ENCODE measurements around the gene PDZRN4. TPM values are rescaled to one million over a fixed set of nuclear protein-coding genes. Genes with fewer than 3 reads are reported as not detected.

Gene PDZRN4
- total and polyA plus RNA-seq, 2 of the 4 experiments (the other 2 are of a cell fraction) = not detected

GRCh38 chr12:41468341-41468740 lies 280.2 kb downstream of the PDZRN4 start:
- dilution Hi-C loops (cut with HindIII; ENCODE audit: low sequenced_read_pairs, unreplicated experiment) = no loop called here
- no peak overlapping the region for H2AK5ac ChIP-seq (ENCODE audit: low read depth, low read length)
- no peak overlapping the region for H3K4me2 ChIP-seq (ENCODE audit: low read depth, low read length)
- ATAC-seq (ENCODE audit: low read depth) (no peak), DNase-seq (no peak)
- no peak overlapping the region for H4K91ac ChIP-seq (ENCODE audit: insufficient read depth, low read depth, low read length)
- no peaks in the 10 kb centered on the region for H3K9me3 ChIP-seq (ENCODE audit: control insufficient read depth, insufficient read depth, low read length)
- H3K9me1 ChIP-seq (ENCODE audit: insufficient read depth, low read length) = no peaks in the 10 kb centered on the region
- ChIA-PET POLR2A (ENCODE audit: unreplicated experiment) (interaction anchor here (0.7 kb wide), 1 partner anchor 377 kb away, joined by 4 read pairs; no protein-coding TSS in a partner anchor), CTCF (interaction anchor here (1.2 kb wide), 1 partner anchor 41 kb away, joined by 3 read pairs; no protein-coding TSS in a partner anchor)
- H3K9ac ChIP-seq (ENCODE audit: low read depth, low read length) = no peak overlapping the region
- WGBS, 2 experiments (ENCODE audit: extremely low coverage in 2 of 2, insufficient read length in 1 of 2) = 100% methylated on average over 1 of the region's 3 CpGs; no CpG with 5 or more reads in 1 of the 2 experiments
- H2AFZ ChIP-seq (replicated peaks; ENCODE audit: low read length, poor library complexity) = no peak overlapping the region
- no peaks in the 10 kb centered on the region for H3K79me1 ChIP-seq (ENCODE audit: low read depth in 1 of 2, low read length in 2 of 2)
- TF ChIP-seq SMC3 (IDR thresholded peaks at IDR 0.05; ENCODE audit: low read depth, low read length) = no peak
- TF ChIP-seq MAZ (IDR thresholded peaks at IDR 0.05; ENCODE audit: borderline replicate concordance, low read depth, low read length) = no peak
- TF ChIP-seq FOS (IDR thresholded peaks at IDR 0.05; ENCODE audit: low read depth, low read length) = no peak
- TF ChIP-seq RFX5 (IDR thresholded peaks at IDR 0.05; ENCODE audit: low read depth, low read length) = no peak
- TF ChIP-seq CTCF (conservative IDR thresholded peaks at IDR 0.05; ENCODE audit: low read depth, low read length) = no peak
- no peak for TF ChIP-seq USF2 (IDR thresholded peaks at IDR 0.05; ENCODE audit: low read depth, low read length)
- TF ChIP-seq NFE2L2 (IDR thresholded peaks at IDR 0.05; ENCODE audit: low read depth, low read length) = no peak
- TF ChIP-seq CHD1 (IDR thresholded peaks at IDR 0.05; ENCODE audit: low read depth, low read length) = no peak
- no peak for TF ChIP-seq MAFK (IDR thresholded peaks at IDR 0.05; ENCODE audit: low read depth, low read length)
- TF ChIP-seq BHLHE40 (IDR thresholded peaks at IDR 0.05; ENCODE audit: low read depth, low read length) = no peak
- TF ChIP-seq RAD21 (IDR thresholded peaks at IDR 0.05; ENCODE audit: low read length) = no peak
- no peaks in the 10 kb centered on the region for H3K4me1 ChIP-seq (ENCODE audit: control insufficient read depth, insufficient read depth, low read length)
- H3K4ac ChIP-seq (ENCODE audit: low read depth, low read length) = no peak overlapping the region
- no peak overlapping the region for H3K27ac ChIP-seq (ENCODE audit: insufficient read depth, low read length)
- H4K8ac ChIP-seq (ENCODE audit: low read depth in 2 of 2, low read length in 2 of 2) = no peak overlapping the region
- no peak overlapping the region for H2BK20ac ChIP-seq (ENCODE audit: low read depth, low read length)
- no peak overlapping the region for H2BK15ac ChIP-seq (ENCODE audit: low read depth, low read length)
- no peak overlapping the region for H2AK9ac ChIP-seq (replicated peaks; ENCODE audit: low read depth, low read length, poor library complexity)
- H2BK5ac ChIP-seq (ENCODE audit: low read depth, low read length, poor library complexity, severe bottlenecking) = no peak overlapping the region
- H3K36me3 ChIP-seq (ENCODE audit: control insufficient read depth, insufficient read depth, low read length) = no peaks in the 10 kb centered on the region
- H3K14ac ChIP-seq (replicated peaks; ENCODE audit: low read depth, low read length) = no peak overlapping the region
- H2BK120ac ChIP-seq (ENCODE audit: low read depth, low read length) = no peak overlapping the region
- BruUV-seq (replicated peaks) = no TSS peak
- in situ Hi-C loops (cut with MboI; ENCODE audit: low sequenced_read_pairs) = no loop called here
- H3K23ac ChIP-seq (ENCODE audit: low read depth, low read length) = no peak overlapping the region
- intact Hi-C loops (cut with micrococcal nuclease) = no loop called here
- H4K20me1 ChIP-seq (ENCODE audit: insufficient read depth, low read length) = no peaks in the 10 kb centered on the region
- no peak overlapping the region for H3K4me3 ChIP-seq (ENCODE audit: insufficient read depth, low read depth, low read length)
- H3K56ac ChIP-seq (ENCODE audit: extremely low read depth, insufficient read depth, low read length) = no peak overlapping the region
- no peak overlapping the region for H3K18ac ChIP-seq (ENCODE audit: low read depth, low read length)
- H3K27me3 ChIP-seq (ENCODE audit: control insufficient read depth, insufficient read depth, low read length) = no peaks in the 10 kb centered on the region; the same call in 1 of the 2 replicates
- H4K5ac ChIP-seq (ENCODE audit: low read depth, low read length) = no peak overlapping the region

All from IMR-90 (cell line).